Islet precursor cell (in vitro differentiated cells): Measurements from ENCODE around the gene LRRC3B.

Experiments
- DNase-seq: peaks from one replicate; pipeline ENCODE4 v3.0.0-alpha.2; 2018

LRRC3B gene

GRCh38 chr3:26713091-26713490 lies 90.5 kb downstream of the LRRC3B start:
- no peak for DNase-seq

DNA sequence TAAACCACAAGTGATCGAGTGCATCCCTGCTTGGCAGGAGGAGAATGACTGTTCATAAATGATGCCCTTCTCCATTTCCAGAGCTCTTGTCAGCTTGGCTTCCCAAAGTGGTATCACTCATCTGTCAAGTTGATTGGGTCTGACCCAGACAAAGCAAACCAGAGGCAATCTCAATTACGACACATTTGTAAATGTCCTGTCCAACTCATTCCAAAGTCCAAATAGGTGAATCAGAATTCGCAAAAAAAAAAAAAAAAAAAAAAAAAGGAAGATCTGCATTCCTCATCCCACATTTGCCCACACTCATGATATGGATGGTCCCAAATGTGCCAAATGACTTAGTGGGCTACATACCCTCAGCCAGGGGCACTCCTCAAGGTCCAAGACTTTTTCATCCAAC lies 91.9 kb downstream of the LRRC3B start:
- DNase-seq, result no peak

DNA sequence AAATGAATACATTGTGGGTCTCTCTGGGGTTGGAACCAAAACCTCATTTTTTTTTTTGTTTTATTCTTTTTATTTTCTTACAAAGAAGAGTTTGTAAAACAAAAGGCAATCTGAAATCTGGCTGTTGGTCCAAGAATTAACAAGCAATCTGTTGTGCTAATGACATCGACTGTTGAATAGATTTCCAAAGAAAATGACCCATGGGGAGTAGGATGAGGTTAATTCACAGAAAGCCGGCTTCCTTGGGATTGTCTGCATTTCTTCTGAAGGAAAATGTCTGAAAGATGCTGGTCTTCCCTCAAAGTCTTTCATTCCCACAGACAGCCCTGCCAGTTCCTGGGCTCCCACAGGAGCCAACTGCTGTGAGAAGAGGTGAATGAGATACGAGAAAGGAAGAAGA lies 92.9 kb downstream of the LRRC3B start:
- DNase-seq, result no peak

GRCh38 chr3:26718315-26718714 lies 95.7 kb downstream of the LRRC3B start:
- DNase-seq, result no peak

GRCh38 chr3:26719134-26719533 lies 96.6 kb downstream of the LRRC3B start:
- DNase-seq, result no peak

DNA sequence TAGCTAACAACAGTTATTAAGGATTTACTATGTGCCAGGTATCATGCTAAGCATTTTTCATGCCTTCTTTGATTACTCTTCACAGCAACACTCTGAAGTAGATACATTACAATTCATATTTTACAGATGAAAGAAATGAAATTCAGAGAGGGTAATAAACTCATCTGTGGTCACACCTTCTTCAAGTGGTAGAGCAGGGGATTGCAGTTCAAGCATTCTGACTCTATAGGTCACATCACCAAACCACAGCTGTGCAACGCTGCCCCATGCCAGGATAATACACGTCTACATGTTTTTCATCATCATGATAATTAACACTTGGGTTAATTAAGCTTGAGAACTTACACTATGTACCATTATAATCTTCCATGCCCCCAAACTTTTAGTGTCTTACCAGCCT lies 98.5 kb downstream of the LRRC3B start:
- DNase-seq, result no peak

- DNase-seq, result no peak
Observed at GRCh38 chr3:26731843-26732242, 109.3 kb downstream of the LRRC3B start.

DNA sequence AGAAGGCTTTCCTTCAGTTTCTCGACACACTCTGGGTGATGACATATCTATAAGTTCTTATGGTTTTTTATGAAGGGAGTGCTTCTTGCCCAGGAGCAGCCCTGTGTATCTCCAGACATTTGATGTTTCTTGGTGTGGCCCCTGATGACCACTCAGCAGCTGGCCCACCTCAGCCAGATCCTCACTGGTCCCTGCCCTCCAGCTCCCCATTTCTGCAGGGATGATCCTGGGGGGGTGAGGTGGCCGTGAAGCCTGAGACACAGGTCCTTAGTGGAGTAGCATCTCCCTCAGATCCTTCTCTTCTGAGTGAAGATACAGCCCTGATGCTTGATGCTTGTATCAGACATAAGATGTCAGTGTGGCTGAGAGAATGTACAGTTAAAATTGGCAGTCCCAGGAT lies 127.7 kb downstream of the LRRC3B start:
- no peak for DNase-seq

DNA sequence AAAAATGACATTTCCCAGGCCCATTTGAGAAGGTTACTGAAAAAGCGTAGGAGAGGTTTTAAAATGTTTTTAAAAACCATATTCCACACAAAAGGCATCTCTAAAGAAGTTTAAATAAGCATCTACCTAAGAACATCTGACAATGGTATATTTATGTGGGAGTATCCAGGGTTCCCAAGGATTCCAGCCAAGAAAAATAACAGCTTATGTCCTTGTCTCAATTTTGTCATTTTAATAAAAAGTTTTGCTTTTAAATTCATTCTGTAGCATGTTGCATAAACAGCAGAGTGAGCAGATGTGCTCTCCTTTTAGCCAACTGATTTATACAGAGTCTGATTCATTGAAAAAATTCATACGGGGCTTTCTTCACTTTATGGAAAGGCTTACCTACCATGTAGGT lies 129.9 kb downstream of the LRRC3B start:
- DNase-seq, result no peak

- no peak for DNase-seq
Observed at GRCh38 chr3:26753095-26753494, 130.5 kb downstream of the LRRC3B start.

- no peak for DNase-seq
Observed at GRCh38 chr3:26757978-26758377, 135.4 kb downstream of the LRRC3B start.
